AG04450 (cell line): ENCODE measurements around the gene ARTN. TPM values are rescaled to one million over a fixed set of nuclear protein-coding genes. Genes with fewer than 3 reads are reported as not detected.

Experiments
- CTCF ChIA-PET: fragments of 300-600, 350-600 bp; formaldehyde crosslinking; extraction: SDS; loops from one replicate; lab custom pipeline; 2022; ENCODE audit warnings: antibody characterized with exemption, inconsistent platforms; lab: Charles Lee
- POLR2A ChIA-PET: fragments of 350-600 bp; formaldehyde crosslinking; extraction: SDS; loops from one replicate; lab custom pipeline; 2021; ENCODE audit warnings: antibody characterized with exemption, inconsistent platforms; lab: Yijun Ruan, JAX
- DNase-seq: peaks from one replicate; pipeline ENCODE4 v3.0.0-alpha.2; 2011; ENCODE audit warnings: low read depth, low spot score
- H3K27ac ChIP-seq: one replicate; pipeline ENCODE4 v1.5.1; 2012; ENCODE audit warnings: low read depth, low read length, control low read depth
- H3K27me3 ChIP-seq: one replicate; pipeline ENCODE4 v1.6.0; 2012; ENCODE audit warnings: low read length; ENCODE audit not compliant: control insufficient read depth, insufficient read depth
- H3K4me3 ChIP-seq: 2 replicates; pipeline ENCODE4 v1.5.1; 2011; ENCODE audit warnings: mild to moderate bottlenecking, low read depth, low read length, control low read depth
- H3K9me3 ChIP-seq: 2 replicates; pipeline ENCODE4 v1.5.1; 2012; ENCODE audit warnings: low read length; ENCODE audit not compliant: control insufficient read depth, insufficient read depth
- CTCF ChIP-seq: IDR thresholded peaks from 2 replicates; pipeline ENCODE4 v1.5.1; 2011; ENCODE audit warnings: low read depth, low read length, control low read depth, inconsistent platforms
- polyA plus RNA-seq: library from polyadenylated mRNA; depleted of rRNA; stranded (reverse); fragments of >200 nt; gene quantifications from 2 replicates; pipeline ENCODE4 v1.2.3, GENCODE V29; 2011

The ARTN gene
- polyA plus RNA-seq, 1 experiment: not detected

GRCh38 chr1:43951021-43951985 lies 17.7 kb downstream of the ARTN start:
- no peak overlapping the region for H3K4me3 ChIP-seq
- POLR2A ChIA-PET: no interaction called here
- DNase-seq: no peak

GRCh38 chr1:43952731-43953346 lies 19.2 kb downstream of the ARTN start:
- H3K27me3 ChIP-seq: no peaks in the 10 kb centered on the region
- TF ChIP-seq CTCF: no peak
- H3K27ac ChIP-seq: no peak overlapping the region
- no peaks in the 10 kb centered on the region for H3K9me3 ChIP-seq
- no peak overlapping the region for H3K4me3 ChIP-seq
- ChIA-PET POLR2A (interaction anchor here (0.5 kb wide), 1 partner anchor 408 kb away, joined by 5 read pairs; no protein-coding TSS in a partner anchor), CTCF (interaction anchor here (1.0 to 1.2 kb wide), 2 partner anchors 19 to 189 kb away, joined by 3 read pairs; partner anchors contain the start of gene ARTN)
- DNase-seq: no peak

More at GRCh38 chr1:43951021-43951985, 17.7 kb downstream of the ARTN start:
- TF ChIP-seq CTCF: no peak
- Histone ChIP-seq H3K9me3 (no peaks in the 10 kb centered on the region; the same call in 1 of the 2 replicates), H3K27ac (no peak overlapping the region), H3K27me3 (no peaks in the 10 kb centered on the region)
- CTCF ChIA-PET: interaction anchor here (1.0 to 1.4 kb wide), 2 partner anchors 17 to 188 kb away, joined by 4 to 10 read pairs; partner anchors contain the start of gene ARTN

GRCh38 chr1:43953361-43953760 lies 19.8 kb downstream of the ARTN start:
- Histone ChIP-seq H3K4me3 (no peak overlapping the region), H3K27me3 (no peaks in the 10 kb centered on the region), H3K9me3 (no peaks in the 10 kb centered on the region), H3K27ac (no peak overlapping the region)
- ChIA-PET CTCF (interaction anchor here (1.0 to 1.2 kb wide), 3 partner anchors 18 to 190 kb away, joined by 3 to 4 read pairs (median 3); partner anchors contain the start of gene ARTN), POLR2A (interaction anchor here (0.5 kb wide), 1 partner anchor 407 kb away, joined by 5 read pairs; no protein-coding TSS in a partner anchor)
- no peak for TF ChIP-seq CTCF
- DNase-seq: no peak

- H3K27ac ChIP-seq: no peak overlapping the region
- no peak for DNase-seq
- ChIA-PET CTCF (interaction anchor here (1.0 to 1.2 kb wide), 3 partner anchors 19 to 191 kb away, joined by 3 to 4 read pairs (median 3); partner anchors contain the start of gene ARTN), POLR2A (no interaction called here)
- no peak overlapping the region for H3K4me3 ChIP-seq
- TF ChIP-seq CTCF: no peak
- no peaks in the 10 kb centered on the region for H3K9me3 ChIP-seq
- H3K27me3 ChIP-seq: no peaks in the 10 kb centered on the region
These were observed 20.4 kb downstream of the ARTN start for GRCh38 chr1:43954036-43954435.
